HEK293 (cell line): ENCODE measurements around the gene AIF1L.

ENCODE experiments used
- ZNF18 ChIP-seq: fragments of 450-650 bp; formaldehyde crosslinking; IDR thresholded peaks from 2 replicates; pipeline ENCODE4 v1.5.1; 2016; ENCODE audit warnings: missing biosample characterization, missing genetic modification characterization
- ZNF324 ChIP-seq: fragments of 450-650 bp; formaldehyde crosslinking; IDR thresholded peaks from 2 replicates; pipeline ENCODE4 v1.5.1; 2016; ENCODE audit warnings: missing biosample characterization, missing genetic modification characterization
- TF ChIP-seq, protein P1 (sequence below): fragments of 450-650 bp; formaldehyde crosslinking; IDR thresholded peaks from 2 replicates; pipeline ENCODE4 v1.5.1; 2016; ENCODE audit warnings: missing biosample characterization, missing genetic modification characterization

DNA sequence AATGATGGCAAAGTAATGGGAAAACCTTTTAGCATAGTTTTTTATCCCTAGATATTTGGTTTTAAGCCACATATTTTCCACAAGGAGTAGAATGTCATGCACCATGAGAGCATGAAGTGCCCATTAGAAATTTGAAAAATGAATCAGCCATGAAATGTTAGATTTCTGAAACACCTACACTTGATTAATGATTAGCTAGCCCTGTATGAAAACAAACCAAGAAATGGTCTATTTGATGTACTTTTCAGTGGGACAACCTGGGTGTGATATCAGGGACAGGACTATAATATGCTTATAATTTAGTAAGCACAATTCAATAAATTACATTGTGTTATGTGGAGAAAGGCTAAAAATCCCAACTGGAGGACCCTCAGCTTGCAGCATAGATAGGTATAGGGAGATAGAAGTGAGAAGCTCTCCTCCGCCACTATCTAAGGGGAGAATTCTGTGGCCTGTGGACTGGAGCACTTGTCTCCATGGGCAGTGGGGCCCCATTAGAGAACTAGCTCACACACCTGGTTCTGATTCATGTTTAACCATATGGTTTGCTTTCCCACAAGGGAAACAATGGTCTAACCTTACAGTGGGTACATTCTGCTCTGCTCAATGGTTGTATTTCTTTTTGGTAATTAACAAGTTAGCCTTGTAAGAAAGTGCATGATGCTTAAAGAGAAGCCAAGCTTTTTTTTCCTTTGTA is 64.2 kb downstream of the AIF1L start:
- TF ChIP-seq, protein P1, sequence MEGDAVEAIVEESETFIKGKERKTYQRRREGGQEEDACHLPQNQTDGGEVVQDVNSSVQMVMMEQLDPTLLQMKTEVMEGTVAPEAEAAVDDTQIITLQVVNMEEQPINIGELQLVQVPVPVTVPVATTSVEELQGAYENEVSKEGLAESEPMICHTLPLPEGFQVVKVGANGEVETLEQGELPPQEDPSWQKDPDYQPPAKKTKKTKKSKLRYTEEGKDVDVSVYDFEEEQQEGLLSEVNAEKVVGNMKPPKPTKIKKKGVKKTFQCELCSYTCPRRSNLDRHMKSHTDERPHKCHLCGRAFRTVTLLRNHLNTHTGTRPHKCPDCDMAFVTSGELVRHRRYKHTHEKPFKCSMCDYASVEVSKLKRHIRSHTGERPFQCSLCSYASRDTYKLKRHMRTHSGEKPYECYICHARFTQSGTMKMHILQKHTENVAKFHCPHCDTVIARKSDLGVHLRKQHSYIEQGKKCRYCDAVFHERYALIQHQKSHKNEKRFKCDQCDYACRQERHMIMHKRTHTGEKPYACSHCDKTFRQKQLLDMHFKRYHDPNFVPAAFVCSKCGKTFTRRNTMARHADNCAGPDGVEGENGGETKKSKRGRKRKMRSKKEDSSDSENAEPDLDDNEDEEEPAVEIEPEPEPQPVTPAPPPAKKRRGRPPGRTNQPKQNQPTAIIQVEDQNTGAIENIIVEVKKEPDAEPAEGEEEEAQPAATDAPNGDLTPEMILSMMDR (tag by site-specific recombination) = no peak
- no peak for TF ChIP-seq ZNF324 (tag by site-specific recombination)
- TF ChIP-seq ZNF18 = no peak
